NCI-H226 (cell line): ENCODE data around the gene SFXN3.

ENCODE experiments used
- DNase-seq: peaks from one replicate; pipeline ENCODE4 v3.0.0-alpha.2; 2015

The SFXN3 gene

DNA sequence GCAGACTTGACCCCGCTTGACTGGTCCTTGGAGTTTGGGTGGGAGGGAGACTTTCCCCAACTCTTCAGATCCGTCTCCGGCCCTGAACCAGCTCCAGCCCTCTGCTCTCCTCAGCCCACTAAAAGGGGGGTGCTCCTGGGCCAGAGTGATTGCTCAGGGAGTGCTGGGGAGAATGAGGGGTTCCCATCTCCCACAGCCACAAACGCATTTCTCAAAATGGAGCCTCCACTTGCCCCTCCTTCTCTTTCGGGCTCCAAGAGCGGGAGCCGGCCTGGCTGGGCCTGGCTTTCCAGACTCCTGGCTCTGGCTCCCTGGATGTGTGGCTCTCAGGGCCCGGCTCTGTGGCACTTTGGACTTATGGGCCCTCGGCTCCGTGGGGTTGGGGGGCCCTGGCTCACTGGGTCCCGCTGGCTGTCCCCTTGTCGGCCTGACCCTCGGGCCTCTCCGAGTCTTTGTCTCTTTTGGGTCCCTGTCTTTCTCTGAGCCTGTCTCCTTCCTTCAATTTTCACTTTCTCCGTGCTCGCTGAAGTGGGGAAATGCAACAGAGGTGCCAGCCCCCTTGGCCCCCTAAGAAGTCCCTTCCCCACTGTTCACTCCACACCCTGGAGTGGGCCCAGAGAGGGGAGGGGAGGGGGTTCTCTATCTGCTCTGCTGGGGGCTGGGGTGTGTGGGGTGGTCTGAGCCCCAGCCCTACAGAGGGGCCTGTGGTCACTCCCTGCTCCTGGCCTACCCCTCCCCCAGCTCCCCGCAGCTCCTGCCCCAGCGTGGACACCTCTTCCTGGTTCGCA lies 30.7 kb upstream of the SFXN3 start:
- DNase-seq = no peak

DNA sequence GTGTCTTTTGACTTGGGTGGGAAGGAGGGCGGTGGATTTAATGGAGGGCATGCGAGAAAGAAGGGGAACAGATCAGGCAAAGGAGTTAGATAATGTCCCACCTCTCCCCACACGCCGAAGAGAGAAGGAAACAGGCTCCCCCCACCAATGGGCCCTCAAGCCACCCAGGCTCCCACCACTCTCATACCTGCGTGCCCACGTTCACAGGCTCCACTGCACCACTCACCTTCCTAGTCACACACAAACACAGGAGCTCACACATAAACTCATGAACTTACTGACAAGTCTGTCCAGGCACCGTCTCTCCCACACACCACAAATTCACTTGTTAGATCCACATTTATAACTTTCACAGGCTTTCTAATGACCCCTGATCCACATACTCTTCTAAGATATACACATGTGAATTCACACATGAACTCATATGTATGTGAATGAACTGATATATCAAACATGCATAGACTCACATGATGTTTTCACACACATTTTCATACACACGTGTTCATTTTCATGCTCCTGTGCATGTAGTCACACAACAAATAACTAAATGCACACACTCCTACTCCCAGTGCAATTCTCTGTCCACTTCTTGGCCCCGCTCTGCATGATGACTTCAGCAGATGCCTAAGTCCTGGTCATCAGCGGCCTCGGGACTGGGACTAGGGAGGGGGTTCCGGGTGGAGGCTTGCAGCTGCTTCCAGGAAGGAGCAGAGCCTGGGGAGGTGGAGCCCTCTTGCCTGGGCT lies 29.9 kb upstream of the SFXN3 start:
- peak; percentile 54 for DNase-seq

DNA sequence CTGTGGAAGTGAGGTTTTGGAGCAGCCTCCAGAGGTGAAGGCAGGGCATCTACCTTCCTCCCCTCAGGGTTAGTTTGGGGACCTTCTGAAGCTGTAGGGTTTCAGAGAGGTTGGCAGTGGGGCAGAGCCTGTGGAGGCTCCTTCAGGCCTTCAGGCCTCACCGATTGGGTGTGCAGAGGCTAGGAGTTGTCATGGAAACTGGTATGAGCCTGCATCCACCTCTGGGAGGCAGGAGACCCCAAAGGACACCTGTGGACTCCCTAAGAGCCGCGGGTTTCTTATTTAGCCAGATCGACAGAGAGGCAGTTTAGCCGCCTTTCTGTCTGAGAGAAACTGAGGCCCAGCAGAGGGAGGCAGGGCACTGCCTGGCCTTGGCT lies 29.4 kb upstream of the SFXN3 start:
- no peak for DNase-seq

DNA sequence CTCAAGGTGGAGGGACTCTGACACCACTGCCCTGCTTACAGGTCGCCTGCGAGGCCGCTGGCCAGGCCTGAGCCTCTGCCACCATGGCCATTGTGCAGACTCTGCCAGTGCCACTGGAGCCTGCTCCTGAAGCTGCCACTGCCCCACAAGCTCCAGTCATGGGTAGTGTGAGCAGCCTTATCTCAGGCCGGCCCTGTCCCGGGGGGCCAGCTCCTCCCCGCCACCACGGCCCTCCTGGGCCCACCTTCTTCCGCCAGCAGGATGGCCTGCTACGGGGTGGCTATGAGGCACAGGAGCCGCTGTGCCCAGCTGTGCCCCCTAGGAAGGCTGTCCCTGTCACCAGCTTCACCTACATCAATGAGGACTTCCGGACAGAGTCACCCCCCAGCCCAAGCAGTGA lies 28.6 kb upstream of the SFXN3 start:
- no peak for DNase-seq

DNA sequence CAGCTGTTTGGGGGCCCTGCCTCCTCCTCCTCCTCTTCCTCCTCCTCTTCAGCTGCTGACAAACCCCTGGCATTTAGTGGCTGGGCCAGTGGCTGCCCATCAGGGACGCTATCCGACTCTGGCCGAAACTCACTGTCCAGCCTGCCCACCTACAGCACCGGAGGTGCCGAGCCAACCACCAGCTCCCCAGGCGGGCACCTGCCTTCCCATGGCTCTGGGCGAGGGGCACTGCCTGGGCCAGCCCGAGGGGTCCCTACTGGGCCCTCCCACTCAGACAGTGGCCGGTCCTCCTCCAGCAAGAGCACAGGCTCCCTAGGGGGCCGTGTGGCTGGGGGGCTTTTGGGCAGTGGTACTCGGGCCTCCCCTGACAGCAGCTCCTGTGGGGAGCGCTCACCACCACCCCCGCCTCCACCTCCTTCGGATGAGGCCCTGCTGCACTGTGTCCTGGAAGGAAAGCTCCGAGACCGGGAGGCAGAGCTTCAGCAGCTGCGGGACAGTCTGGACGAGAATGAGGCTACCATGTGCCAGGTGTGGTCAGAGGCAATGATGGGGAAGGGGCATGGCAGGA lies 27.3 kb upstream of the SFXN3 start:
- DNase-seq = no peak

DNA sequence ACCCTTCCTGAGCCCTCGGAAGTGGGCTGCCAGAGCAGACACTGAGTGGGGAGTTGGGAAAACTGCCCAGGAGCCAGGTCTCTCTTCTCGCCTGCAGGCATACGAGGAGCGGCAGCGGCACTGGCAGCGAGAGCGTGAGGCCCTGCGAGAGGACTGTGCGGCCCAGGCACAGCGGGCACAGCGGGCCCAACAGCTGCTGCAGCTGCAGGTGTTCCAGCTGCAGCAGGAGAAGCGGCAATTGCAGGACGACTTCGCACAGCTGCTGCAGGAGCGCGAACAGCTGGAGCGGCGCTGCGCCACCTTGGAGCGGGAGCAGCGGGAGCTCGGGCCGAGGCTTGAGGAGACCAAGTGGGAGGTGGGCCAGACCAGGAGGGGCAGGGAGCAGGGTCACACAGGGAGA lies 25.7 kb upstream of the SFXN3 start:
- DNase-seq = no peak

DNA sequence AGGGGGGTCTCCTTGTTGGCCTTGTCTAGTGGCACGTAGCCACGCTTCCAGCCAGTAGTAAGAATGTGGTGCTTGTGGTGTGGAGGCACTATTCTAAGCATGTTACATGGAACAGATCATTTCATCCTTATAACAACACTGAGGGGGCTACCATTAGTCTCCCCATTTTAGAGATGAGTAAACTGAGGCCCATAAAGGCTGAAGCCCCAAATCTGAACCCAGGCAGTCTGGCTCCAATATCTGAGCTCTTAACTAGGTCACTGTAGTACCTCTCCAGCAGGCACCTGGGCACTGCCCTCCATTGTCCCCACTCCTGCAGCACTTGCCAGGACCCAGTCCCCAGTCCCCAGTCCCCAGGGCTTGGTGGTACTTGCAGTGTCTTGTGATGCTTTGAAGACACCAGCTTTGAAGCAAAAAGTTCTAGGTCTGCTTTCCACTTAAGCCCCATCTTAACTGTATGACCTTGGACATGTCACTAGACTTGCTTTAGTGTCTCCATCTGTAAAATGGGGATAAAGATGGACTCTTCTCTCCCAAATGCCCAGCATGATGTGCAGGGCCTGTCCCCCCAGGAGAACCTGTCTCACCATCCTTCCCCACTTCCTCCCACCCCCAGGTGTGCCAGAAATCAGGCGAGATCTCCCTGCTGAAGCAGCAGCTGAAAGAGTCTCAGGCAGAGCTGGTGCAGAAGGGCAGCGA lies 25.0 kb upstream of the SFXN3 start:
- DNase-seq = no peak

DNA sequence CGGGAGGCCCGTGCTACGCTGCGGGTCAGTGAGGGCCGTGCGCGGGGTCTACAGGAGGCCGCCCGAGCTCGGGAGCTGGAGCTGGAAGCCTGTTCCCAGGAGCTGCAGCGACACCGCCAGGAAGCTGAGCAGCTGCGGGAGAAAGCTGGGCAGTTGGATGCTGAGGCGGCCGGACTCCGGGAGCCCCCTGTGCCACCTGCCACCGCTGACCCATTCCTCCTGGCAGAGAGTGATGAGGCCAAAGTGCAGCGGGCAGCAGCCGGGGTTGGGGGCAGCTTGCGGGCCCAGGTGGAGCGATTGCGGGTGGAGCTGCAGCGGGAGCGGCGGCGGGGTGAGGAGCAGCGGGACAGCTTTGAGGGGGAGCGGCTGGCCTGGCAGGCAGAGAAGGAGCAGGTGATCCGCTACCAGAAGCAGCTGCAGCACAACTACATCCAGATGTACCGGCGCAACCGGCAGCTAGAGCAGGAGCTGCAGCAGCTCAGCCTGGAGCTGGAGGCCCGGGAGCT lies 24.4 kb upstream of the SFXN3 start:
- no peak for DNase-seq

DNA sequence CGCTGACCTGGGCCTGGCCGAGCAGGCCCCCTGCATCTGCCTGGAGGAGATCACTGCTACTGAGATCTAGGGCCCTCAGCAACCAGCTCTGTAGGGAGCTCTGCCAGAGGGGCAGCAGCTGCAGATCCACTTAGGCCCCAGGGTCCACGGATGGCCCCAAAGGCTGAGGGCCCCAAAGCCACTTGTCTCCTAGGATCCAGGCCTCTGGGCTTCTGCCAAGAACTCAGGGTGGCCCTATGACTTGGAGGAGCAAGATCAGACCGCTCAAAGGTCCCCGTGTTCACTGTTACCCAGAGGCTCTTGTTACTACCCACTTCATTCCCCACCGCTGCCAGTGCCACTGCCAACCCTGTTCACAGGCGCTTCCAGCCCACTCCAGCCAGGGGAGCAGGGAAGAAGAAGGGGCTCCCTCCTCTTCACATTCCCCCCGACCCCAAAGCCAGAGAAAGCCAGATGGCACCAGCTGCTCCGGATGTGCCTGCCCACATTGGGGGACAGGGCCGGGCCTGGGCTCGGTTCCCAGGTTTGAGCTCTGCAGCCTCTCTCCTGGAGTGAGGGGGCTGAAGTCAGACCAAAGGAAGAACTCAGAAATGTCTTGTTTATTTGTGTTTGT lies 23.8 kb upstream of the SFXN3 start:
- DNase-seq = no peak

DNA sequence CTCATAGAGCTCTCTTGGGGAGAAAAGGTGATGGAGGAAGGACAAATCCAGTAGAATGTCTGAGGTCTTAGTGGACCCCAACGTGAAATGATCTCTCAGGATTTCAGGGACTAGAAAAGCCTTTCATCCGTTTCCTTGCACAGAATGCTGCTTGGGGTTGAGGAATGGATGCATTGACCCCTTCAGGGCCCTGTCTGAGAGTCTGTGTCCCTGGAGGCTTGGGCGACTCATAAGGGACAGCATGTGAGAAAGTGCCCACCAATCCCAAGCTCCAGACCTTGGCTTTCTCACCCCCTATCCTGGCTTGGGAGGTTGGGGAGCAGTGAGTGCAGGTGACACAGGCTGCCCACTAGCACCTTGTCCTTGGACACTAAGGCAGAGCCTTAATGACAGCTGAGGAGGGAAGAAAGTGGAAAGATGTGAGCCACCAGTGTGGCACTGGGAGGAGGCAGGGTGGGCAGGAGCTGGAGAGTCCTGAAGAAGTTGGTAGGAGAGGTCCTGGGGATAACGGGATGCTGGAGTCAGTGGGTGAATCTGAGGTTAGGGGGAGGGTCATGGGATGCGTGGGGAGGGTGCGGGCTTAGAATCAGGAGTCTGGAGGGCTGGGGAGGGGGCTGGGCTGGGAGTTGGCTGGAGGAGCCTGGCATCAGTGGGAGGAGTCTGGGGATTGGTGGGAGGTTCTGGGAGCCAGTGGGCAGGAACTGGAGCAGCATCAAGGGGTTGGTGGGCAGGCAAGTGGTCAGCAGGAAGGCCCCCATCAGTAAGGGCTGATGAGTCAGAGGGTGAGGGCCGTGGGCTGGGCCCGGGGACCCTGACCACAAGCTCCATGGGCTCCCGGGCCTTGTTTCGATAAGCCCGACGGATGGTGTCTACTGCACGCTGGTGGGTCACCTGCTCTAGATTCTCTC lies 22.9 kb upstream of the SFXN3 start:
- DNase-seq = no peak

DNA sequence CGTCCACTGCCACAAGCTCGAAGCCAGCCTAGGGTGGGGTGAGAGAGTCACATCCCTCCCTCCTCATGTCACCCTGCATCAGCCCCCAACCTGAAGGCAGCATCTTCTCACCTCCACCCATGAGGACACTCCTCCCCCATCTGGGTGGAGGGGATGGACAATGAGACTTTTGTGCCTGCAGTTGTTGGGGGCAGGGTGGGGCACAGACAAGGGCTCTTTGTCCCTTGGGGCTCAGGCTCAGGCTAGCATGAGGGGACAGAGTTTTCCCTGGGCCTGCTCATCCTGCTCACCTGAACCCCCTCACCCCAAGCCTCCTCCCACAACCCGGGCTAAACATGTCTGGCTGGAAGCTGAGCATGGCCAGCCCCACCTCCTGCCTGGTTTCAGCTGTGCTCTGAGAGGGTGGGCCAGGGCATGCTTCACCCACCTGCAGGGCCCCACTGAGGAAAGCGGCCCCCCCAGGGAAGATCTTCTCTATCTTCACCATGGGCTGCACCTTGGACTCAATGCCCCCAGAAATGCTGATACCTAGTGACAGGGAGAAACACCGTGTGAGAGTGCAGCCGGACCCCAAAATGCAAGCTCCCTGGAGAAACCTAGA lies 22.1 kb upstream of the SFXN3 start:
- no peak for DNase-seq

DNA sequence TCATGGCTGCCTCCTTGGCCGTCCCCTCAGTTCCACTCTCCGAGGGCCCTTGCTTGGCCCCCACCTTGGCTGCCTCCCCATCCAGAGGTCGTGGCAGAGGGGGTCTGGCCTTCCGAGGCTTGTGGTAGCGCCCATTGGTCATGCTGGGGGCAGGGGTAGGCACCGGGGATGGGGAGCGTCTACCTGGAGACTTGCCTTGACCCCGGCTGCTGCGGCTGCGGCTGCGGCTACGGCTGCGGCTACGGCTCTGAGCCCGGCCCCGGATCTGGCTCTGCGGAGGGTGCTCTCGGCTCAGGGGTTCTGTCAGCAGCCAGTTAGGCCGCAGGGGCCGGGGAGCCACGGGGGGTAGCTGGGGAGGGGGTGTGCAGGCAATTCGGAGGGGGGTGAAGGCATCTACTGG lies 20.7 kb upstream of the SFXN3 start:
- no peak for DNase-seq

DNA sequence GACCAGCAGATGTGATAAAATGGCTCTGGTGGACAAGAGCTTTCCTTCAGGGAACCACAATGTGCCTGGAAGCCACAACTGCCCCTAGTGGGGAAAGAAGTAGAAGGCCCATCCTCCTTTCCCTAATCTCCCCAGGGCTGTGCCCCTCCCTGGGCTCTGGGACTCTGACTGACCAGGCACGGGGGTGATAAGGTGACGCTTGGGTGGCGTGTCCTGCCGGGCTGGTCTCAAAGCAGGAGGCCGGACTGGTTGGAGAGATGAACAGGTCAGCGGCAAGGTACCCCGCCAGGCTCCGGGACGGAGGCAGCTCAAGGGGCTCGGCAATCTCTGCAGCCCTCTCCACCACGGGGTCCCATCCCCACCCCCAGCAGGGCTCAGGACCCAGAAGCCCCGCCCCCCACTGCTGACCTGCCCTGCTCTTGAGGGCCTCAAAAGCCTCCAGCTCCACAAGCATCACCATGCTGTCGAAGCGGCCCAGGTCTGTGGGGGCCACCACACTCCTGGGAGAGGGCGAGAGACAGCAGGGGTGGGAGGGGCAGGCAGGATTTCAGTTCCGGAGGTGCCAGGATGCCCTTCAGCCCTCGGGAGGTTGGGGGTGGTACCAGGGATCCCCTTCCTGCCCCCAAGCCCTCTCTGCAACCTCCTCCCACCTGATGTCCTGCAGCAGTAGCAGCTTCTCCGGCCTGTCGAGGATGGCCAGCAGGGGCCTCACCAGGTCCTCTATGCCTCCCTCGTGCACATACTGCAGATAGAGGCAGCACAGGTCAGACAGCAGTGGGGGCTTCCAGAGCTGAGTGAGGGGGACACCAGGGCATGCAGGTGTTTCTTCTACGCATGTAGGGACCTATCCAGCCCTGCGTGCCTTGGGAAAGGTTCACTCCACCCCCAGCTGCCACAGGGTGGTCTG lies 19.3 kb upstream of the SFXN3 start:
- DNase-seq = no peak

DNA sequence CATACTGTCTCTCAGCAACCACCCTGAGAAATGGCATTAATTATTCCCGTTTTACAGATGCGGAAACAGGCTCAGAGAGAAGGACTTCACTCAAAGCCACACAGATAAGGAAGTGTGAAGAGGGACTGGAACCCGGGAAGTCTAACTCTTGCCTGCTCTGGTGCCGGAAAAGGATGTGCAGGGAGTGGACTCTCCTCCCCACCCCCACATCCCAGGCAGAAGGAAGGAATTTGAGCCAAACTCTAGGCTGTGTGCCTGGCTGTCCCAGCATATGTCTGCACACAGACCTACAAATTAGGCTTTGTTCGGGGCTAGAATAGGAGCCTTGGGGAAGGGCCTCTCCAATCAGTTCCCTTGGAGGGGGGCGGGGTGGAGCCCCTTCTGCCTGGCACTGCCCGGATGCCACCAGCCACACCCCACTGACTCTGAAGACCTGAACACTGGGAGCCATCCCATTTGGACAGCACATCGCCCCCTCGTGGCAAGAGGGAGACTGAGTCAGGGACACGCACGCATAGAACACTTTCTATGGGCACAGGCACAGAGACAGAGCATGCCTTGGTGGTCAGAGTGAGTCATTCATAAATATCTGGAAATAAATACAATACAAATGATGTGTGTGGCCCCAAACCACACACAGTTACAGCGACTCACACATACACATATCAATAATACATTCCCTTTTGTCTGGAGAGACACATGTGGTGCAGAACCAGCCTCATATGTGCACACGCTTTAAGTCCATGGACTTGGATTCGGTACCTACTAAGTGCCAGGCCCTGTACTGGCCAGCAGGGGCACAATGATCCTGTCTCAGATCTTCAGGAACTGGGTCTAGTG lies 18.3 kb upstream of the SFXN3 start:
- DNase-seq = peak; percentile 89

DNA sequence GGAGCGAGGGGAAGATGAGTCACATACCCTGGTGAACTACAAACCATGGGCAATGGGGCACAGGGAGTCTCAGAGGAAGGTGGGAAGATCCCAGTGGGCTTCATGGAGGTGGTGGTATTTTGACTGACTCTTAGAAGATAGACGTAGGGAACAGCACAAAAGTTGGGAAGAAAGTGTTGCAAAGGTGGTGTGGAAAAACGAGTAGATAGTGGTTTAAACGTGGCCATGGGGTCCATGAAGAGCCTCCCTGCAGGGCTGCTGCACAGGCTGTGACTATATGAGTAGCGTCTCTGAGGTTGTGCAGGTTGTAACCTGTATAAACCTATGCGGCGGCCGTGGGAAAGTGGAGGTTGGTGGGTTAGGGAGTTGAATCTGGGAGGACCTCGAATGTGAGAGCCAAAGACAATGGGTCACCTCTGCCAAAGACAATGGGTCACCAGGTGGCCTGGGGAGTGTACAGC lies 17.6 kb upstream of the SFXN3 start:
- no peak for DNase-seq

DNA sequence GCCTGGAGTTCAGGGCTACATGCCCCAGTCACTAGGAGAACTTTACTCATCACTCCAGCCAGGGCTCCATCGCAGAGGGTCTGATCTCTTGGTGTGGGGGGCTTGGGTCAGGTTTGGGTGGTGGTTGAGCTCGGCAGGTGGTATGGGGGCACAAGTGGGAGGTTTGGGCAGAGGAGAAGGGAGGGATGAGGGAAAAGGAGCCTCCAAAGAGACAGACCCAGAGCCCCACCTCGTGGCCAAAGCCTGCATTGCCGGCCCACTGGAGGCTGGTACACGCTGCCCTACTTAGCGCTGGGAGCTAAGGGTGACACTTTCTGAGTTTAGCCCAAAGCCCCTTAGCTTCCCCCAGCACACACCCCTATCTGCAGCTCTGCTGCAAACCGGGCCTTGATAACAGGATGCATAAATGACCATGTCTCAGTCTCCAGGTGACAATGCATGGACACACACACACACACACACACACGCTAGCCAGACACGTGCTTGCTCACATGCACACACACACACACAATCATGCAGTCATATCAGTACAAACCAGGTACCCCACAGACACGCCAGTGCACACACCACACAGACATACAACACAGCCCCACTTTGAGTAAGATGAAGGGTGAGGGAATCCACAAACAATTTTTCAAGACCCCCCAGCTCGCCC lies 16.7 kb upstream of the SFXN3 start:
- peak; percentile 50 for DNase-seq

DNA sequence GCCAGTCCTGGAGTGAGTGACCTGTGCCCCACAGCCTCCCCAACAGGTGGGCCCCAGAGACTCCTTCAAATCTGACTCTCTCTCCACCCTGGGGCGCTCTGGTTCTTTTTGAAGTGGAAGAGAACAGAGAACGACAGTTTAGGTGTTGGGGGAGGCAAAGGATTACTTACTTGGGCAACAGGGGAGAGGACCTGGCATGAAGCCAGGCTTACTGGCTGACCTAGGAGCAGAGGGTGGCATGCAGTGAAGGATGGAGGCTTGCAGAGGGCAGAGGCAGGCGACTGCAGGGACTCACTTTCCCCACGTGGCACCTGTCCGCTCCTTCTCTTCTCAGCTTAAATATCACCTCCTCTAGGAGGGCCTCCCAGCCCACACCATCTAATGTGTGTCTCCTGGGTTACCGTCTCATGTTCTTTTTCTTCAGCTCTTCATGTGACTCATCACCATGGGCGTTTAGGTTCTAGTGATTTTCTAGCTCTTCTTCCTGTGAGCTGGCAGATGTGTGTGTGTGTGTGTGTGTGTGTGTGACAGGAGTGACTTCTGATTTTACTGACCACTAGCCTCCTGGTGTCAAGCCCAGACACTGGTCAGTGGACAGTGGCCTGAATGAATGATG lies 16.0 kb upstream of the SFXN3 start:
- peak; percentile 79 for DNase-seq

DNA sequence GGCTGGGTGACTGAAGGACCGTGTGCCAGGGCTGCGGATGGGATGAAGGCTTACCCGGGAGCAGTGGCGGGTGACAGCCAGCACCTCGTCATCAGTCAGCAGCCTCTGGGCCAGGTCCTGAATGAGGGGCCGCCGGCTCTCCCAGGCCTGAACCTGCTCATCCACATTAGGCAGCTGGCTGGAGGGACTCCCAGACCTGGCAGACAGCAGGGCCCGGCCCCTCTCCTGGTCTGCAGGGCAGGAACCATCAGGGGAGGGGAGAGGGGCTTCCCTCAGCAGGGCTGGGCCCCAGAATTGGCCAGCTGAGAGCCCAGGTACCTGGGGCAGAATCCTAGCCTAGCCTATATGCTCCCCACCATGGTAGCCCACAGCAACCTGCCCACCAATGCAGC lies 15.5 kb upstream of the SFXN3 start:
- DNase-seq = no peak
